IgD-negative memory B cell (primary cell): Measurements from ENCODE around the gene SLC25A34. TPM values are rescaled to one million over a fixed set of nuclear protein-coding genes. Genes with fewer than 3 reads are reported as not detected.

Experiments
- H3K27ac Mint-ChIP-seq, 3 donors: one replicate each; pipeline ENCODE4 v1.8.0; 2020 to 2022; ENCODE audit warnings: mild to moderate bottlenecking in 3 of 3, mixed read lengths in 3 of 3, moderate library complexity in 1 of 3
- H3K27me3 Mint-ChIP-seq: one replicate; pipeline ENCODE4 v1.8.0; 2021; ENCODE audit warnings: mixed read lengths
- H3K36me3 Mint-ChIP-seq: one replicate; pipeline ENCODE4 v1.8.0; 2020; ENCODE audit warnings: mild to moderate bottlenecking, mixed read lengths
- H3K4me1 Mint-ChIP-seq, 3 donors: one replicate each; pipeline ENCODE4 v1.8.0; 2020 to 2022; ENCODE audit warnings: mixed read lengths in 3 of 3, mild to moderate bottlenecking in 1 of 3
- H3K4me3 Mint-ChIP-seq, 4 donors: one replicate each; pipeline ENCODE4 v1.8.0; 2020 to 2022; ENCODE audit warnings: mild to moderate bottlenecking in 4 of 4, mixed read lengths in 4 of 4, moderate library complexity in 3 of 4
- H3K9me3 Mint-ChIP-seq, 3 donors: one replicate each; pipeline ENCODE4 v1.8.0; 2020 to 2021; ENCODE audit warnings: mixed read lengths in 3 of 3, mild to moderate bottlenecking in 1 of 3
- polyA plus RNA-seq: library from polyadenylated mRNA; unstranded; fragments of 300-500 nt; fragmentation: Illumina TruSeq; gene quantifications from one replicate; pipeline ENCODE4 v1.2.3, GENCODE V29; 2021

The SLC25A34 gene
- polyA plus RNA-seq, 1 donor from 2014 or later = not detected

GRCh38 chr1:15704526-15705183 is 31.4 kb upstream of the SLC25A34 start:
- Mint-ChIP-seq H3K27ac (peak overlapping the region in 1 of 3 donors; percentile 67), H3K27me3 (no peaks in the 10 kb centered on the region), H3K9me3 (no peaks in the 10 kb centered on the region), H3K36me3 (peaks cover 4% of the 10 kb centered on the region), H3K4me1 (peaks cover 5 to 22% (median 19%) of the 10 kb centered on the region in 3 donors), H3K4me3 (no peak overlapping the region)

DNA sequence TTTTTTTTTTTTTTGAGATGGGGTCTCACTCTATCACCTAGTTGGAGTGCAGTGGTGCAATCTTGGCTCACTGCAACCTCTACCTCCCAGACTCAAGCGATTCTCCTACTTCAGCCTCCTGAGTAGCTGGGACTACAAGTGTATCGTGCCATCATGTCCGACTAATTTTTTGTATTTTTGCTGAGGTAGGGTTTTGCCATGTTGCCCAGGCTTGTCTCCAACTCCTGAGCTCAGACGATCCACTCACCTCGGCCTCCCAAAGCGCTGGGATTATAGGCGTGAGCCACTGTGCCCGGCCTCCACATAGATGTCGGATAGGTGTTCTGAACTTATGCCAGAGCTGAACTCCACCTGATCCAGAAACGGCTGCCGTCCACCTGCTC is 30.9 kb upstream of the SLC25A34 start:
- peak overlapping the region in 2 of 3 donors; percentile 19 to 67 for H3K27ac Mint-ChIP-seq
- peaks cover 4% of the 10 kb centered on the region for H3K36me3 Mint-ChIP-seq

DNA sequence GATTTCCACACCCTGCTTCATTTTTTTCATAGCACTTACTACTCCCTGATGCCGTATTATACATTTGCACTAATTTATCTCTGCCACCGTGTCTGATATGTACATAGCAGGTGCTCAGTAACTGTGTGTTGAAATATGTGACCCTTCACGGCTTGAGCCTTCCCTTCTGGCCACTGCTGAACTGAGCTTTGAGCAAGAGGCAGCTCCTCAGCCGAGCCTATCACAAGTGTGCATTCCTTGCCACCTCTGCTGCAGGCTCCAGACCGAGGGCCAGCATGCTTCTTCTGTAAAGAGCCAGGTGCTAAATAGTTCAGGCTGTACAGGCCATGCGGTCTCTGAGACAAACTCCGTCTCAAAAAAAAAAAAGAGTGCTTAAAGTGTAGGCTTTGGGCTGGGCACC is 29.3 kb upstream of the SLC25A34 start:
- peak overlapping the region in 1 of 3 donors; percentile 26 for H3K27ac Mint-ChIP-seq

More for the DNA sequence above, 30.9 kb upstream of the SLC25A34 start:
- Mint-ChIP-seq H3K4me1 (peaks cover 5 to 22% (median 20%) of the 10 kb centered on the region in 3 donors), H3K27me3 (no peaks in the 10 kb centered on the region), H3K4me3 (no peak overlapping the region), H3K9me3 (no peaks in the 10 kb centered on the region)

GRCh38 chr1:15707239-15707925 is 28.7 kb upstream of the SLC25A34 start:
- no peaks in the 10 kb centered on the region for H3K9me3 Mint-ChIP-seq
- peak overlapping the region in 2 of 3 donors; percentile 47 to 63 for H3K27ac Mint-ChIP-seq
- peaks cover 4% of the 10 kb centered on the region for H3K36me3 Mint-ChIP-seq
- no peaks in the 10 kb centered on the region for H3K27me3 Mint-ChIP-seq
- H3K4me3 Mint-ChIP-seq = no peak overlapping the region
- peaks cover 5 to 22% (median 17%) of the 10 kb centered on the region in 3 donors for H3K4me1 Mint-ChIP-seq

More for the DNA sequence above, 29.3 kb upstream of the SLC25A34 start:
- H3K4me1 Mint-ChIP-seq = peaks cover 5 to 21% (median 18%) of the 10 kb centered on the region in 3 donors
- H3K36me3 Mint-ChIP-seq = peaks cover 4% of the 10 kb centered on the region
- no peaks in the 10 kb centered on the region for H3K9me3 Mint-ChIP-seq
- H3K27me3 Mint-ChIP-seq = no peaks in the 10 kb centered on the region
- H3K4me3 Mint-ChIP-seq = no peak overlapping the region

- H3K9me3 Mint-ChIP-seq = no peaks in the 10 kb centered on the region
- no peak overlapping the region for H3K27ac Mint-ChIP-seq
- no peaks in the 10 kb centered on the region for H3K27me3 Mint-ChIP-seq
- peaks cover 4% of the 10 kb centered on the region for H3K36me3 Mint-ChIP-seq
- H3K4me1 Mint-ChIP-seq = peaks cover under 1 to 20% (median 10%) of the 10 kb centered on the region in 3 donors
- no peak overlapping the region for H3K4me3 Mint-ChIP-seq
Observed at GRCh38 chr1:15708486-15709137, 27.4 kb upstream of the SLC25A34 start.

DNA sequence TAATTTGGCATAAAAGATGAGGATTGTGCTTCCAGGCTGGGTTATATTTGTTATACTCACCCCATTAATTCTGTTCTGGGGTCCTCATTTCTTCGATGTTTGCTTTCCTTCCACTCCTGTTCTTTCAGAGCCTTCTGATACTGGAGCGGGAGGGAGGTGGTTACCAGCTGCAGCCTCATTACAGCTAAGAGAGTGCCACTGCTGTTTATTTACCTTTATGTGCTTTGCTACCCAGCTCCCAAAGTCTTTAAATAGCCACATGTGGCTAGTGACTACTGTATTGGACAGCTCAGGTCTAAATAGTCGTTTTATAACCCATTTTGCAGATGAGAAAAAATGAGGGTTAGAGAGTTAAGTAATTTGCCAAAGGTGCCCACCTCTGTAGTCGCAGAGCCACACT is 26.8 kb upstream of the SLC25A34 start:
- no peaks in the 10 kb centered on the region for H3K27me3 Mint-ChIP-seq
- H3K27ac Mint-ChIP-seq = peak overlapping the region in 1 of 3 donors; percentile 84
- H3K9me3 Mint-ChIP-seq = no peaks in the 10 kb centered on the region
- peaks cover 0 to 16% (median 8%) of the 10 kb centered on the region in 3 donors for H3K4me1 Mint-ChIP-seq
- H3K4me3 Mint-ChIP-seq = no peak overlapping the region
- peaks cover 4% of the 10 kb centered on the region for H3K36me3 Mint-ChIP-seq

DNA sequence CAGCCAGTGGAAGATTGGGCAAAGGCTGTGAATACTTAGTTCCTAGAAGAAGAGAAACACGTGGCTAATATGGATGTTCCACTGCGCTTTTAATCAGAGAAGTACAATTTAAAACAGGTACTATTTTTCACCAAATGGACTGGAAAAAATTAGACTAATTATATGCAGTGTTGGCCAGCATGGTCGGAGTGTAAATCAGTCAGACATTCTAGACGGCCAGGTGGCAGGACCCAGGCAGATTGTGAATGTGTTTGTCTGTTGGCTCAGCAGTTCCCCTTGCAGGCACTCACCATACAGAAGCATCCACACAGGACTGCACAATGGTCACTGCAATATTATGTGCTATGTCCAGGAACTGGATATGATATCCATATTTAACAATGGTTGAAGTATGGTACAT is 23.9 kb upstream of the SLC25A34 start:
- H3K27ac Mint-ChIP-seq = no peak overlapping the region

GRCh38 chr1:15714406-15715136 is 21.5 kb upstream of the SLC25A34 start:
- no peaks in the 10 kb centered on the region for H3K9me3 Mint-ChIP-seq
- no peak overlapping the region for H3K4me3 Mint-ChIP-seq
- no peak overlapping the region for H3K27ac Mint-ChIP-seq
- no peaks in the 10 kb centered on the region for H3K27me3 Mint-ChIP-seq
- no peaks in the 10 kb centered on the region for H3K36me3 Mint-ChIP-seq
- H3K4me1 Mint-ChIP-seq = peaks cover 0 to 4% (median 2%) of the 10 kb centered on the region in 3 donors

More for the DNA sequence above, 23.9 kb upstream of the SLC25A34 start:
- Mint-ChIP-seq H3K4me3 (no peak overlapping the region), H3K36me3 (no peaks in the 10 kb centered on the region), H3K27me3 (no peaks in the 10 kb centered on the region), H3K9me3 (no peaks in the 10 kb centered on the region), H3K4me1 (peaks cover 0 to 6% (median 4%) of the 10 kb centered on the region in 3 donors)

DNA sequence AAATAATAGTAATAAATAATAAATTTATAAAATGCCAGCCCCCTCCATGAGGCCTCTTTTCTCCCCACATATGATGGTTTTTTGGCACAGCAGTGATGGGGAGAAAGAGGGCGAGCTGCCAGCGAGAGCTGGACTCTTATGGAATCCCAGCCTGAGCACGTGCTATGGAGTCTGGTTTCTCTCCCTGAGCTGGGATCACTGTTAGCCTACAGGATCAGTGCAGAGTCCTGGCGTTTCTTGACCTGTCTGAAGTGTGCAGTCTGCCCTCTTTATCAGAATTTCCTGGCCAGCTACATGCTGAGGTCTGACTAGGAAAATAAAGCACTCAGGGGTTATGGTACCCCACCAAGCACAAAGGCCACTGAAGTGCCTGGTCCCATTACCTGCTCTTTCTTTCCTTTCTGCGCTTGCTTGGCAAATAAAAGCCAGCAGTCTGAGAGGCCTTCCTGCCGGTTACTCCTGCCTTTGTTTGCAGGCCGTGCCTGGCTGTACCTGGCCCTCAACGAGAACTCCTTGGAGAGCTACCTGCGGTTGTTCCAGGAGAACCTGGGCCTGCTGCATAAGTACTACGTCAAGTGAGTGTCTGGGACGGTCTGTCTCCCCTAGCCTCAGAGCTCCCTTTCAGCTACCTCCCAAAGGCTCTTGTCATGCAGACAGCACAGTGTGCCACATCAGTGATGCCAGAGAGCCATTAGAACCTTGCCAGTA is 18.5 kb upstream of the SLC25A34 start:
- Mint-ChIP-seq H3K4me3 (no peak overlapping the region), H3K27ac (no peak overlapping the region), H3K27me3 (no peaks in the 10 kb centered on the region), H3K4me1 (no peaks in the 10 kb centered on the region), H3K36me3 (no peaks in the 10 kb centered on the region), H3K9me3 (no peaks in the 10 kb centered on the region)

DNA sequence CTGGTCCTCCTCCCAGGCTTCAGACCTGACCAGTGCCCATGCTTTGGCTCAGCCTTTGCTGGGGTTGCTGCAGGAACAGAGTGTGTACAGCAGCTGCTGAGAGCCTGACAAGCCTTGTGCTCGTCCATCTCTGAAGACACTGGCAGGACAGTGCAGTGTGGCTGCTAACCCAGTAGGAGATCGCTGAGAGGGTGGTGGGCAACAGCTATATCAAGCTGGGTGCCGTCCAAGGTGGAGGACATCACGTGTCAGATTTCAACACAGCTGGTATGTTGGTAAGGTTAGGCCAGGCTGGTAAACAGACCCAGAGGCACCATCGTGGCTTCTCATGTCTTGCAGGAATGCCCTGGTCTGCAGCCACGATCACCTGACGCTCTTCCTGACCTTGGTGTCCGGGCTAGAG is 17.9 kb upstream of the SLC25A34 start:
- Mint-ChIP-seq H3K4me1 (no peaks in the 10 kb centered on the region), H3K27ac (no peak overlapping the region), H3K4me3 (no peak overlapping the region), H3K9me3 (no peaks in the 10 kb centered on the region), H3K27me3 (no peaks in the 10 kb centered on the region), H3K36me3 (no peaks in the 10 kb centered on the region)

- Mint-ChIP-seq H3K4me1 (no peaks in the 10 kb centered on the region), H3K9me3 (no peaks in the 10 kb centered on the region), H3K4me3 (no peak overlapping the region), H3K27me3 (no peaks in the 10 kb centered on the region), H3K27ac (peak overlapping the region in 1 of 3 donors; percentile 89), H3K36me3 (no peaks in the 10 kb centered on the region)
Observed at GRCh38 chr1:15719381-15720120, 16.5 kb upstream of the SLC25A34 start.

GRCh38 chr1:15720861-15721260 is 15.2 kb upstream of the SLC25A34 start:
- H3K36me3 Mint-ChIP-seq = no peaks in the 10 kb centered on the region
- H3K4me3 Mint-ChIP-seq = no peak overlapping the region
- no peaks in the 10 kb centered on the region for H3K4me1 Mint-ChIP-seq
- H3K27ac Mint-ChIP-seq = no peak overlapping the region
- H3K9me3 Mint-ChIP-seq = no peaks in the 10 kb centered on the region
- no peaks in the 10 kb centered on the region for H3K27me3 Mint-ChIP-seq

- no peak overlapping the region for H3K4me3 Mint-ChIP-seq
- no peaks in the 10 kb centered on the region for H3K9me3 Mint-ChIP-seq
- H3K36me3 Mint-ChIP-seq = no peaks in the 10 kb centered on the region
Observed at GRCh38 chr1:15722411-15722810, 13.6 kb upstream of the SLC25A34 start.

More at GRCh38 chr1:15722411-15722810, 13.6 kb upstream of the SLC25A34 start:
- Mint-ChIP-seq H3K27me3 (no peaks in the 10 kb centered on the region), H3K27ac (no peak overlapping the region), H3K4me1 (no peaks in the 10 kb centered on the region)
